ENCODE data around the gene BAX.

- no peak for TF ChIP-seq POLR2A (IDR thresholded peaks at IDR 0.05)
- no peak for TF ChIP-seq CTCF (IDR thresholded peaks at IDR 0.05)
These were observed 35.7 kb downstream of the BAX start for GRCh38 chr19:48990400-48990799.

Data from adrenal gland (tissue), 5 donors.